WI38 (cell line): ENCODE measurements around the gene MILR1.
"Not testable (repeated sequence)": the region's sequence is repeated elsewhere in the genome, so short reads cannot be mapped to it uniquely, and the experiment has no call there.

Experiments
- H3K4me3 ChIP-seq: 2 replicates; pipeline ENCODE4 v1.5.1; 2011; ENCODE audit warnings: low read depth, mild to moderate bottlenecking, control low read depth, low read length
- CTCF ChIP-seq: IDR thresholded peaks from 2 replicates; pipeline ENCODE4 v1.5.1; 2012; ENCODE audit warnings: low read depth, mild to moderate bottlenecking, control low read depth, low read length

The MILR1 gene

DNA sequence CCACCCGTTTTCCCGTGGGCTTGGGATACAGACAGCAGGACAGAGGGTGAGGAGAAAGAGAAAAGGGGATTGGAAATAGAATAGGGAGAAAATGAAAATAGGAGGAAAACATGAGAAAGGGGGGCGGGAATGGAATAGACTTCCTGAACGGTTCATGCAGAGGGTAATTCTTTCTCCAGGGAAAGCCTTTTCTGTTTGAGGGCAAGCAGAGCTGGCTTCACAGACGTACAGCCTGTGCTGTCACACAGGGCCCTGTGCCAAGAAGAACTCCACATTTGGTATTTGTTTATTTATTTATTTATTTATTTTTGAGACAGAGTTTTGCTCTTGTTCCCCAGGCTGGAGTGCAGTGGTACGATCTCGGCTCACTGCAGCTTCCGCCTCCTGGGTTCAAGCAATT is 12.0 kb downstream of the MILR1 start:
- no peak overlapping the region for H3K4me3 ChIP-seq
- no peak for TF ChIP-seq CTCF

GRCh38 chr17:64461788-64462187 is 12.9 kb downstream of the MILR1 start:
- H3K4me3 ChIP-seq = no peak overlapping the region
- no peak for TF ChIP-seq CTCF

DNA sequence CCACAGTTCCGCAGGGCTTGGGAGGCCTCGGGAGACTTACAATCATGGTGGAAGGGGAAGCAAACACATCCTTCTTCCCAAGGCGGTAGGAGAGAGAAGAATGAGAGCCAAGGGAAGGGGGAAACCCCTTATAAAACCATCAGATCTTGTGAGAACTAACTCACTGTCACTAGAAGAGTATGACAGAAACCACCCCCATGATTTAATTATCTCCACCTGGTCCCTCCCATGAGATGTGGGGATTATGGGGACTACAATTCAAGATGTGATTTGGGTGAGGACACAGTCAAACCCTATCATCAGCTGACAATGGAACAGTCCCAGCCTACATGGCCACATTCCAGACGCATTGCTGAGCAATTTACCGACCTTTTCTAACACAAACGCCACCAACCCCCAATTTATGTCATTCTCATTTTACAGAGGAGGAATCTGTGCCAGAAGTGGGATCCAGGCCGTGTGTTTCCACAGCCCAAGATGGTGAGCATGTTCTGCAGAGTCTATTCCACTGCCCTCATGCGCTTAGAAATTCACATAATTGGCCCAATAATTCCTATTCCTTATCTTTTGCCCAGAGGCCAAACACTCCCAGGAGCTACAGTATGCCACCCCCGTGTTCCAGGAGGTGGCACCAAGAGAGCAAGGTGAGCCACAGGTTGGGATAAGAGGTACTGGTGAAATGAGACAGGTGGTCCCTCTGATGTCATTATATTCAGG is 17.3 kb downstream of the MILR1 start:
- no peak for TF ChIP-seq CTCF
- H3K4me3 ChIP-seq = no peak overlapping the region

DNA sequence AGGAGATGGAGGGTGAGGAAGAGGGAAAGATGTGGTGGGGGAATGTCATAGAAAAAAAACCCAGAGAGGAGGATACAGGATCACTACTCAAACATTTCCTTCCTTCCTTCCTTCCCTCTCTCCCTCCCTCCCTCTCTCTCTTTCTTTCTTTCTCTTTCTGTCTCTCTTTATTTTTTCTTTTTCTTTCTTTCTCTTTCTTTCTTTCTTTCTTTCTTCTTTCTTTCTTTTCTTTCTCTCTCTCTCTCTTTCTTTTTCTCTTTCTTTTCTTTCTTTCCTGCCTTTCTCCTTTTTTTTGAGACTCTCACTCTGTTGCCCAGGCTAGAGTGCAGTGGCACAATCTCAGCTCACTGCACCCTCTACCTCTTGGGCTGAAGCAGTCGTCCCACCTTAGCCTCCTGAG is 17.9 kb downstream of the MILR1 start:
- not testable (repeated sequence) for H3K4me3 ChIP-seq

DNA sequence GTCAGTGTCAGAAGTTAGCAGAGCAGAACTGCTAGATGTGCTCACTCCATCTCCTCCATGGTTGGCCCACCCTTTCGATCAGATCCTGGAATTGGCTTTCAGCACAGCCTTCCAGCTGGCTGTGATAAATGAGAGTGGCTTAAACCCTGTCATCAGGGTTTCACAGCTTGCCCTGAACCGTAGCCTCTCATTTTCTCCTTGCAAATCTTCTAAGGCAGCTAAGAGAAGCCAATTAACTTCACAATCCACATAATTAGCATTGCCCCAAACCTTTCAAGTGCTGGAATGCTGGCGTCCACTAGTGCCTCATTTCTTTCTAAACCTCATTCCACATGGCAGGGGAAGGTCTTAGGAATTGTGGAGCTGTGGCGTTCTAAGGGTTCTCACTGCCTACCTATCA is 21.7 kb downstream of the MILR1 start:
- no peak for TF ChIP-seq CTCF
- H3K4me3 ChIP-seq = no peak overlapping the region

- H3K4me3 ChIP-seq = no peak overlapping the region
- TF ChIP-seq CTCF = no peak
These were observed 22.5 kb downstream of the MILR1 start for GRCh38 chr17:64471440-64471839.

- TF ChIP-seq CTCF = no peak
- H3K4me3 ChIP-seq = no peak overlapping the region
These were observed 23.6 kb downstream of the MILR1 start for GRCh38 chr17:64472564-64472963.

- no peak overlapping the region for H3K4me3 ChIP-seq
- no peak for TF ChIP-seq CTCF
These were observed 28.9 kb downstream of the MILR1 start for GRCh38 chr17:64477849-64478248.
